Panc1 (cell line): ENCODE results near the gene SMURF2.

Experiments used
- POLR2AphosphoS5 ChIP-seq: IDR thresholded peaks from 2 replicates; pipeline ENCODE4 v1.6.1; 2012; ENCODE audit warnings: mild to moderate bottlenecking, low read depth, low read length, moderate library complexity
- SIN3A ChIP-seq: IDR thresholded peaks from 2 replicates; pipeline ENCODE4 v1.6.1; 2012; ENCODE audit warnings: low read depth, mild to moderate bottlenecking, low read length, moderate library complexity, borderline replicate concordance; ENCODE audit not compliant: insufficient read depth
- TF ChIP-seq, protein P1 (sequence below): fragments of 450-650 bp; IDR thresholded peaks from 2 replicates; pipeline ENCODE4 v1.5.1; 2017; ENCODE audit warnings: mild to moderate bottlenecking
- TF ChIP-seq, protein P2 (sequence below), 2 experiments: IDR thresholded peaks; 2 replicates each; pipeline ENCODE4 v1.6.1; 2011 to 2012; ENCODE audit warnings: low read depth in 2 of 2, control low read depth in 1 of 2, low read length in 1 of 2, mild to moderate bottlenecking in 1 of 2, moderate library complexity in 1 of 2; ENCODE audit not compliant: insufficient read depth in 1 of 2

DNA sequence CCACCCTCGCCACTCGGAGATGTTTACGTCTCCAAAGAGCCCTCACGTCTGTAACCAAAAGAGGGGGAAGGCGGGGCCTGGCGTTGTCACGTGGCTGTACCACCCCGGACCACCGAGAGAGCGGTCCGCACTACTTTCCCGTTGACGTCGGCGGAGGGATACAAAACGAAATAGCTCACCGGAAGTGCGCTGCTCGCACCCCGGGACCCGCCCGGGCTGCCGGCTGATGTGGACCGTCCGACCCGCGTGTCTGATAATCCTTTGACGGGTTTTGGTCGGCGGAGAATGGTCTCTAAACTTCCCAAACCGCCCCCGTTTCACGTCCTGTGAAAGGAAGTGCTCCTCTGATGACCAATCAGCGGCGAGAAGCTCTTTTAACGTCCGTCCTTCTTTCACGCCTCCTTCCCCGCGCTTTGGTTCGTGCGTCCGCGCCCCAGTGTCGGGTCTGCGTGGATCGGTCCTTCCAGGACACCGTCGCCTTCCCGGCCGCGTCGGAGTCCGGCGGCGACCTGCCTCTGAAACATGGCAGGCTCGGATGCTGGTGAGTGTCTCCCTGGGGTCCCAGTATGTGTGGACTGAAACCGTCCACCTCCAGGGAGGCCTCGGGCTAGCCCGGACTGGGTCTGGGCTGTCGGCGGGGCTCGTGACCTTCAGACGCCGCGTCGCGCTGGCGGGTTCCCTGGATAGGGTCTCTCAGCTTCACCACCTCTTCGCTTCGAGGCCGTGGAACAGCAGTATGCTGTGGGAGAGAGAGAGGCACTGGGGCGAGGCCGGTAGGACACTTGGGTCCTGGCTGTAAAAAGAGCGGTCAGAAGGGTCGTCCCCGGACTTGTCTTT lies 155.3 kb downstream of the SMURF2 start, which contains the start of gene CEP95:
- TF ChIP-seq POLR2AphosphoS5 (no peak; the same call in 1 of the 2 replicates), SIN3A (peak; percentile 68; the same call in 1 of the 2 replicates)
- TF ChIP-seq, protein P1, sequence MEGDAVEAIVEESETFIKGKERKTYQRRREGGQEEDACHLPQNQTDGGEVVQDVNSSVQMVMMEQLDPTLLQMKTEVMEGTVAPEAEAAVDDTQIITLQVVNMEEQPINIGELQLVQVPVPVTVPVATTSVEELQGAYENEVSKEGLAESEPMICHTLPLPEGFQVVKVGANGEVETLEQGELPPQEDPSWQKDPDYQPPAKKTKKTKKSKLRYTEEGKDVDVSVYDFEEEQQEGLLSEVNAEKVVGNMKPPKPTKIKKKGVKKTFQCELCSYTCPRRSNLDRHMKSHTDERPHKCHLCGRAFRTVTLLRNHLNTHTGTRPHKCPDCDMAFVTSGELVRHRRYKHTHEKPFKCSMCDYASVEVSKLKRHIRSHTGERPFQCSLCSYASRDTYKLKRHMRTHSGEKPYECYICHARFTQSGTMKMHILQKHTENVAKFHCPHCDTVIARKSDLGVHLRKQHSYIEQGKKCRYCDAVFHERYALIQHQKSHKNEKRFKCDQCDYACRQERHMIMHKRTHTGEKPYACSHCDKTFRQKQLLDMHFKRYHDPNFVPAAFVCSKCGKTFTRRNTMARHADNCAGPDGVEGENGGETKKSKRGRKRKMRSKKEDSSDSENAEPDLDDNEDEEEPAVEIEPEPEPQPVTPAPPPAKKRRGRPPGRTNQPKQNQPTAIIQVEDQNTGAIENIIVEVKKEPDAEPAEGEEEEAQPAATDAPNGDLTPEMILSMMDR = no peak
- TF ChIP-seq, protein P2, sequence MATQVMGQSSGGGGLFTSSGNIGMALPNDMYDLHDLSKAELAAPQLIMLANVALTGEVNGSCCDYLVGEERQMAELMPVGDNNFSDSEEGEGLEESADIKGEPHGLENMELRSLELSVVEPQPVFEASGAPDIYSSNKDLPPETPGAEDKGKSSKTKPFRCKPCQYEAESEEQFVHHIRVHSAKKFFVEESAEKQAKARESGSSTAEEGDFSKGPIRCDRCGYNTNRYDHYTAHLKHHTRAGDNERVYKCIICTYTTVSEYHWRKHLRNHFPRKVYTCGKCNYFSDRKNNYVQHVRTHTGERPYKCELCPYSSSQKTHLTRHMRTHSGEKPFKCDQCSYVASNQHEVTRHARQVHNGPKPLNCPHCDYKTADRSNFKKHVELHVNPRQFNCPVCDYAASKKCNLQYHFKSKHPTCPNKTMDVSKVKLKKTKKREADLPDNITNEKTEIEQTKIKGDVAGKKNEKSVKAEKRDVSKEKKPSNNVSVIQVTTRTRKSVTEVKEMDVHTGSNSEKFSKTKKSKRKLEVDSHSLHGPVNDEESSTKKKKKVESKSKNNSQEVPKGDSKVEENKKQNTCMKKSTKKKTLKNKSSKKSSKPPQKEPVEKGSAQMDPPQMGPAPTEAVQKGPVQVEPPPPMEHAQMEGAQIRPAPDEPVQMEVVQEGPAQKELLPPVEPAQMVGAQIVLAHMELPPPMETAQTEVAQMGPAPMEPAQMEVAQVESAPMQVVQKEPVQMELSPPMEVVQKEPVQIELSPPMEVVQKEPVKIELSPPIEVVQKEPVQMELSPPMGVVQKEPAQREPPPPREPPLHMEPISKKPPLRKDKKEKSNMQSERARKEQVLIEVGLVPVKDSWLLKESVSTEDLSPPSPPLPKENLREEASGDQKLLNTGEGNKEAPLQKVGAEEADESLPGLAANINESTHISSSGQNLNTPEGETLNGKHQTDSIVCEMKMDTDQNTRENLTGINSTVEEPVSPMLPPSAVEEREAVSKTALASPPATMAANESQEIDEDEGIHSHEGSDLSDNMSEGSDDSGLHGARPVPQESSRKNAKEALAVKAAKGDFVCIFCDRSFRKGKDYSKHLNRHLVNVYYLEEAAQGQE (IDR thresholded peaks at IDR 0.05; ENCODE audit: insufficient read depth in 1 of 2, low read depth in 2 of 2, low read length in 1 of 2) = peak in 1 of 2 experiments; percentile 18; a peak in 1 of 4 replicates
